VCaP (cell line): ENCODE results near the gene CTNNBL1.

Experiments
- H3K27ac ChIP-seq: fragments of 450-650 bp; 2 replicates; pipeline ENCODE4 v1.5.1; 2017
- TF ChIP-seq, protein P1 (sequence below): fragments of 450-650 bp; conservative IDR thresholded peaks from 2 replicates; pipeline ENCODE4 v1.5.1; 2017; ENCODE audit warnings: mild to moderate bottlenecking, moderate library complexity

CTNNBL1 gene

DNA sequence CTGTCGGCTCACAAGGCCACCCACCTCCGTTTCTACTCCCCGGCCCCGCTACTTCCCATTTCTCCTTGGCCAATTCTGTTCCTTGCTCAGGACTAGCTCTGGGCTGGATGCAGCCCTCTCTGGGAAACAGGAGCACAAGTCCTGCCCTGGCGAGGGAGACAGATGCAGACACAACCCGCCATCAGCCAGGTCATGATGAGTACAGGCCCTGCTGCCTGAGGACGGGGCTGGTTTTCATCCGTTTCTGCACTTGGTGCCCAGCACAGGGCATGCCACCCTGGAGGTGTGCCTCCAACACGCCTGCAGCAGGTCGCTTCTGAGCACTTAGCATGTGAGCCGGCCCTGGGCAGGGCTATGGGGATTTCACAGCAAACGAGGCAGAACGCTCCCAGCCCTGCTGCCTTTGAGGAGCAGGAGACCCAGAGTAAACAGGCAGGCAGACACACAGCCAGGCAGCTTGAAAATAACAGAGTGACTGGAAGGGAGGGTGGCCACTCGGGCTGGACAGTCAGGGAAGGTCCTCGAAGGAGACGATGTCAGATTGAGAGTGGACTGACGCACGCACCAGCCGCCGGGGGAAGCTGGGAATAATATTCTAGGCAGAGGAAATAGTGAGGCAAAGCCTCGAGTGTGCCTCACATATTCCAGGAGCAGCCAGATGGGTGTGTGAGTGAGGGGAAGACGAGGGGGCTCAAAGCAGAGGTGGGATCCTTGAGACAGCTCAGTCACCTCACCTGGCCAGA is 187.9 kb downstream of the CTNNBL1 start:
- peak overlapping the region; percentile 10 for H3K27ac ChIP-seq
- TF ChIP-seq, protein P1, sequence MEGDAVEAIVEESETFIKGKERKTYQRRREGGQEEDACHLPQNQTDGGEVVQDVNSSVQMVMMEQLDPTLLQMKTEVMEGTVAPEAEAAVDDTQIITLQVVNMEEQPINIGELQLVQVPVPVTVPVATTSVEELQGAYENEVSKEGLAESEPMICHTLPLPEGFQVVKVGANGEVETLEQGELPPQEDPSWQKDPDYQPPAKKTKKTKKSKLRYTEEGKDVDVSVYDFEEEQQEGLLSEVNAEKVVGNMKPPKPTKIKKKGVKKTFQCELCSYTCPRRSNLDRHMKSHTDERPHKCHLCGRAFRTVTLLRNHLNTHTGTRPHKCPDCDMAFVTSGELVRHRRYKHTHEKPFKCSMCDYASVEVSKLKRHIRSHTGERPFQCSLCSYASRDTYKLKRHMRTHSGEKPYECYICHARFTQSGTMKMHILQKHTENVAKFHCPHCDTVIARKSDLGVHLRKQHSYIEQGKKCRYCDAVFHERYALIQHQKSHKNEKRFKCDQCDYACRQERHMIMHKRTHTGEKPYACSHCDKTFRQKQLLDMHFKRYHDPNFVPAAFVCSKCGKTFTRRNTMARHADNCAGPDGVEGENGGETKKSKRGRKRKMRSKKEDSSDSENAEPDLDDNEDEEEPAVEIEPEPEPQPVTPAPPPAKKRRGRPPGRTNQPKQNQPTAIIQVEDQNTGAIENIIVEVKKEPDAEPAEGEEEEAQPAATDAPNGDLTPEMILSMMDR, result no peak

DNA sequence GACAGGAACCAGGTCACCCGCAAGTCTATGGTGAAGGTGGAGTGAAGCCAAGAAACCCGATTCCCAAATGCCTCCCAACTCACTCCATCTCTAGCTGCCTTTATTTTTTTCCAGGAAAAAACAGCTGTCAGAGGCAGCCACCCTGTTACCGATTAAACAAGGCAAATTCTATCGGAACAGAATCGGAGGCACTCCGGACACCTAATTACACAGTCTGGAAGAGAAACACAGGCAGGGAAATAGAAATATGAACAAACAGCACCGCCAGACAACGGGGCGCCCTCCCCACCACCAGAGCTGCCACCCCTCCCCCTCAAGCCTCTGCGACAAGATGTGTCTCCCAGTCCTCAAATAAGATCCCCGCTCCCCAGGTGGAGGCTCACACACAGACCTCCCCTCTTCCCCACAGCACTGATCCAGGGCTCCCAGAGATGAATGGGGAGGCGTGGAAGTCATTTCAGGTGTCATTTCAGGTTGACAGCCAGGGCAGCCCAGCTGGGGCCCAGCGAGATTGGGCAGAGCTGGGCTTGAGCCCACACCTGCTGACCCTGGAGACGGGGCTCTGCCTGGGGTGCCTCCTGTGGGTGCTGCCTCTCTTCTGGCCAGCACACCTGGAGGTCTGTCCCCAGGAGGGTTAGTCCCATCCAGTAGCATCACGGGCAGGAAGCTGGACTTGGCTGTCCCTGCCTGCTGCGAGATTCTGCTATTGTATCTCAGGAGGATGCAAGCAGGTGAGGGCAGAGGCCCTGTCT is 189.3 kb downstream of the CTNNBL1 start:
- TF ChIP-seq, protein P1, result no peak
- H3K27ac ChIP-seq, result no peak overlapping the region

DNA sequence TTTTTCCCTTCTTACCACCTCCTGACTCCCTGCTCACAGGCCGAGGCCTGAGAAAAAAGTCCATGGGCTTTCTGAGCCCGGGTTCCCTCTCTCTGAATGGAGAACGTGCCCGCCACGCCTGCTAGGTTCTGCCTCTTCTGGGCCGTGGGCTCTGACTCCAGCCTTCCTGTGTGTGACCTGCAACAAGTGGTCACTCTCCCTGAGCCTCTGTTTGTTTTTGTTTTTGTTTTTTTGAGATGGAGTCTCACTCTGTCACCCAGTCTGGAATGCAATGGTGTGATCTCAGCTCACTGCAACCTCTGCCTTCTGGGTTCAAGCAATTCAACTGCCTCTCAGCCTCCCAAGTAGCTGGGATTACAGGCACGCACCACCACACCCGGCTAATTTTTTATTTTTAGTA is 191.2 kb downstream of the CTNNBL1 start:
- no peak overlapping the region for H3K27ac ChIP-seq
- TF ChIP-seq, protein P1, result no peak

DNA sequence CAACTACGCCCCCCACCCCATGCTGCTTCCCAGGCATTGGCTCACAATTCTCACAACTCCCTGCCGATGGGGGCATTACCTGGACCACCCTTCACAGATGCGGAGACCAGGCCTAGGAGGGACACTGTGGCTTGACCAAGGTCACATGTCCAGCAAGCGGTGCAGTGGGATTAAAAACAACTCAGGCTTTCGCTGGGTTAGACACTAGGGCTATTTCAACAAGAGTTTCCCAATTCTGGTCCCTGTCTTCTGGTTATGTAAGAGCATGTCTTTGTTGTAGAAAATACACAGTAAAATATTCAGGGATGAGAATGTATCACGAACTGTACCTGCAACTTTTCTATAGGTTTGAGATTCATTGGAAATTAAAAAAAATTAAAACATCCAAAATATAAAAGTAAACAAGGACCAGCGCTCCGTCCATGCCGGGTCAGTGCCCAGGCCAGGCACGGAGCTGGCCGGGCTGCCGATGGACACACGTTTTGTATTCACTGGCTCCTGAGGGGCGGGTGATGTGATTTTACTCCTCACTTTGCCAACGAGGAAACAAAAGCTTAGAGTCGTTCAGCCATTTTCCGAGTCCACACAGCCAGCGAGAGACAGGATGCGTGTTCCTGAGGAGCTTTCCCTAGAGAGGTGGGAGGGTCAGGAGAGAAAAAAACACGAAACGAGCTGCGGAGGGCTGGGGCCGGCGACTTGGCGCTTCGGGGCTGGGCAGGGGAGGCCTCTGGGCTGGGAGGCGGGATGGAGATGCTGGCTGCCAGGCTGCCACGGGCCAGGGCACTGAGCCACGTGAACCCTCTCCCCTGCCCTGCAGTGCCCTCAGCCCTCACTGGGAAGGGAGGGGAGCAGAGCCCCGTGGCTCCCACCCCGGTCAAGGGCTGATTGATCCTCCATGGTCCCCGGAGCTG is 192.0 kb downstream of the CTNNBL1 start:
- H3K27ac ChIP-seq, result no peak overlapping the region
- TF ChIP-seq, protein P1, result no peak

DNA sequence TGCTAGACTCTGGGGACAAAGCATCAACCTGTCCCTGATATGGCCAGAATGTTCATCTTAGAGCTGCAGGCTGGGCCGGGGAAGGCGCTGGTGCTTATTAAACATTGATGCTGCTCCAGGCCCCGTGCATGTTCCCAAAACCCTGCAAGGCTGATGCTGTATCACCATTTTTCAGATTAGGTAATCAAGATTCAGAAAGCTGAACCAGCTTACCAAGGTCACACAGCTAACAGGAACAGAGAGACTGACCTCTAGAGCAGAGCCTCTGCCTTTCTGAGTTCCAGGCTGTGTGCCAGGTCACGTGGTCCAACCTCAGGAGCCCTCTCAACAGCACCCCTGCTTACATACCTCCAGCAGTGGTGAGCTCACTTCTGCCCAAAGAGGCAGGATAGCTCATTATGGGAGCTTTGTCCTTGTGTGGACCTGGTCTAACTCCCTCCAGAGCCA is 193.0 kb downstream of the CTNNBL1 start:
- TF ChIP-seq, protein P1, result no peak
- H3K27ac ChIP-seq, result no peak overlapping the region

DNA sequence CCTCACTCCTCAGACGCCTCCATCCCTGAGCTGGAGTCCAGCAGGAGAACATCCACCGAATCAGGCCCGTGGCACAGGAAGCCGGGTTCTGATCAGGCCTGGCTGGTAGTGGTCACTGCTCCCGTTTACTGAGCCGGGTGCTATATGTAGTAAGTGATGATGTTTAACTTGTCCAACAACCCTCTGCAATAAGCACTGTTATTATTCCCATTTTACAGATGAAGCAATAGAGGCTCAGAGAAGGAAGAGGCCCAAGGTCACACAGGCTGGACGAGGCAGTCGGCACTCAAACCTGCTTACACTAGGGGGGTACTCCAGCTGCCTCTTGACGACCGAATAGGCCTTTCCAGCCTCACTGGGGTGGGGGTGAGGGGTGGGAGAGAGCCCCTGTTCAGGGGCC is 194.8 kb downstream of the CTNNBL1 start:
- no peak overlapping the region for H3K27ac ChIP-seq
- TF ChIP-seq, protein P1, result no peak

DNA sequence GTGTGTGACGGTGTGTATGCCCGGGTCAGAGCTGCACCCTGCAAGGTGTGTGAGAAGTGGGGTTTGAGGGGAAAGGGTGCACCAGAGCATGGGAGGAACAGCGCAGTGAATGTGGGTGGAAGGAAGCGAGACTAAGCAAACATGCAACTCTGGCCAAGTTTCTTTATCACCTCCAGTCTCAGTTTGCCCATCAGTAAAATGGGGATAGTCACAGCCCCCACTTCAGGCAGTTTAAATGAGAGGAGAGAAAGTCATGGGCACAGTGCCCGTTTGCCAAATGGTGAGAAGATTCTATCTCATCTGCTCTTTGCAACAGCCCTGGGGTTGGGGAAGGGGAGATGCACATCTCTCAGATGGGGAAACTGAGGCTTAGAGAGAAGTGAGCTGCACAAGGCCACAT is 196.3 kb downstream of the CTNNBL1 start:
- TF ChIP-seq, protein P1, result no peak
- no peak overlapping the region for H3K27ac ChIP-seq
